COR-L47 (cell line): Measurements from ENCODE around the gene PAX4.
"Not testable (repeated sequence)": the region's sequence is repeated elsewhere in the genome, so short reads cannot be mapped to it uniquely, and the experiment has no call there.

ENCODE experiments used
- DNase-seq: peaks from one replicate; lab custom pipeline; 2025; lab: John Stamatoyannopoulos, UW

Gene PAX4

GRCh38 chr7:127585044-127585953 lies 32.6 kb downstream of the PAX4 start, which contains the start of gene GCC1:
Gene GCC1, minus strand, starts transcription at chr7:127585596. Its CDS starts 414 bp downstream, at chr7:127585182.
- DNase-seq: peak; percentile 62

DNA sequence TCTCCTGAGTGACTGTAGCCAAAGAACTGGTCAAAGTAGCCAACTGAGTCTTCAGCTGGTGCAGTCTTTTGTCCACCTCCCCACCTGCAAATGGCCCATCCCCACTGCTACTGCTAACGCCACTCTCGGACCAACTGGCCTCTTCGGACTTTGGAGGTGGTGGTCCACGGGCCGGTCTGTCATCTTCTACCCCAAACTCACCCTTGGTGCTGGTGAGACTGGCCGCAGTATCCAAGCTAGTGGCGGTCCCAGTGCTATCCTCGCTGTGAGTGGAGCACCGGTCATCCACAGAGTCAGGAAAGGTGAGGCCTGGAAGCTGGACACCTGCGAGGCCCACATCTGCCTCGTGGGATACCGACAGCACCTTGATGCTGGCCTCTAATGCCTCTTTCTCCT lies 33.3 kb downstream of the PAX4 start:
- no peak for DNase-seq

DNA sequence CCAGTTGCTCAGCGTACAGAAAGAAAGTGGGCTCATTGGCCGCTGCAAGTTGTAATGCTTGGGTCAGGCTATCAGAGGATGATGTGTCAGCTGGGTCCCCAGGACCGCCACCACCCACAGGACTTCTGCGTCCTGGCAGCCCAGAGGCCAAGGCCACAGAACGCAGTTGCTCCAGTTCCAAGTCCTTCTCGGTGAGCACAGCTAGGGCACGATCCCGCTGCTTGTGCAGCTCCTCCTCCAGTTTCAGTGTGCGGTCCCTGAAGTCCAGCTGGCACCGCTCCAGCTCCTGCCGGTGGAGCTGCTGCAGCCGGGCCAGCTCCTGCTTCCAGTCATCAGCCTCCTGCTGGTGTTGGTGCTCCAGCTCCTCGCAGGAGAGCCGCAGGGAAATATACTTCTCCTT lies 35.6 kb downstream of the PAX4 start:
- DNase-seq: no peak

GRCh38 chr7:127581716-127582115 lies 36.2 kb downstream of the PAX4 start:
- no peak for DNase-seq

DNA sequence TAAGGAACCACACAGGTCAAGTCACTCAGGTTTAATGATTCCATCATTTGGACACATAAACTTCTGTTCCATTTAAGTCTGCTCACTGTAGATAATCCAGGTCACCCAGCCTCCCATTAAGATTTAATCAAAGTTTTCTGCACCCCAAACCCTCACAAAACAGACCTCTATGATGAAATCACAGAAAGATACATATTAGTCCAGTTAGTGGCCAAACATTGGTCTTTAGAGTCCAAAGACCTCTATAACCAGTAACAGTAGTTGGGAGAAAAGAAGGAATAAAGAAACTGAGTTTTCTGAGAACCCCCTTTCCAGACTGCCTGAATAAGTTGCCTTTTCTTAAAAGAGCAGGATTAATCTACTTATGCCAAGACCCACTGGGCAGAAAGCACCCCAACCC lies 37.3 kb downstream of the PAX4 start:
- DNase-seq: no peak

DNA sequence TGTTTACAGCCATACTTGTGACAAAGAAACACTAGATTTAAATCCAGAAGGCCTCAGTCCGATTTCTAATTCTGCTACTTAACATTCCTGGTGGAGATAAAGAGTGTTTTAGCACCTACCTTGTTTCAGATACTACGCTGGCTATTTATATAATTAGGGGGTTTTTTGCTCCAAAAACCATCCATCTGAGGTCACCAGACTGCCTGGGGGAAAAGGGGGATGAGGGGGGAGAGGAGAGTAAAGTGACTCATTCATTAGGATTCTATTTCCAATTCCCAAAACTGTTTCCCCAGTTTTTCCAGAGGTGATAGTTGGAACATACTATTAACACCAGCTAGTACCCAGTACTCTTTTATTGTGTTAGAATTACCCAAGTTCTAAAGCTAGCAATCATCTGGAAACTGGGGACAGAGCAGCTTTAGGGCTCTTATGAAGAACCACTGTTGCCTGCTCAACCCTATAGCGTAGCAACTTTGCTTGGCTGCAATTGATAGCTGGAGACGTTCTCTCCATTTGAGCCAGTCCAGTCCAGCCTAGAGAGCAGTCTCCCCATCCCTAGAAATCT lies 39.1 kb downstream of the PAX4 start:
- no peak for DNase-seq

- no peak for DNase-seq
These were observed 39.8 kb downstream of the PAX4 start for GRCh38 chr7:127578036-127578684.

- no peak for DNase-seq
These were observed 46.0 kb downstream of the PAX4 start for GRCh38 chr7:127571741-127572505.

DNA sequence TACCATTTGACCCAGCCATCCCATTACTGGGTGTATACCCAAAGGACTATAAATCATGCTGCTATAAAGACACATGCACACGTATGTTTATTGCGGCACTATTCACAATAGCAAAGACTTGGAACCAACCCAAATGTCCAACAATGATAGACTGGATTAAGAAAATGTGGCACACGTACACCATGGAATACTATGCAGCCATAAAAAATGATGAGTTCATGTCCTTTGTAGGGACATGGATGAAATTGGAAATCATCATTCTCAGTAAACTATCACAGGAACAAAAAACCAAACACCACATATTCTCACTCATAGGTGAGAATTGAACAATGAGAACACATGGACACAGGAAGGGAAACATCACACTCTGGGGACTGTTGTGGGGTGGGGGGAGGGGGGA lies 49.9 kb downstream of the PAX4 start:
- DNase-seq: not testable (repeated sequence)

GRCh38 chr7:127566242-127566641 lies 51.7 kb downstream of the PAX4 start:
- DNase-seq: no peak
